ENCODE data around the gene ZC3H4.

The ZC3H4 gene

GRCh38 chr19:47069795-47070194 lies 43.8 kb downstream of the ZC3H4 start:
- no peak overlapping the region for H2AFZ ChIP-seq (ENCODE audit: insufficient read depth, low read length, poor library complexity)
- H3K36me3 ChIP-seq (ENCODE audit: control insufficient read depth in 1 of 2, insufficient read depth in 2 of 2, low read length in 2 of 2) = peaks cover 80 to 81% of the 10 kb centered on the region in 2 experiments
- no peak overlapping the region for H3K4me3 ChIP-seq (ENCODE audit: low read depth, low read length)
- H3K27me3 ChIP-seq (ENCODE audit: insufficient read depth, low read length) = no peaks in the 10 kb centered on the region
- no peak overlapping the region for H3K4ac ChIP-seq (ENCODE audit: low read depth, low read length)
- no peak overlapping the region for H3K18ac ChIP-seq (ENCODE audit: low read length)
- no peak overlapping the region for H3K14ac ChIP-seq (ENCODE audit: low read length)
- no peak overlapping the region for H4K8ac ChIP-seq (ENCODE audit: low read depth, low read length)
- H2BK5ac ChIP-seq (ENCODE audit: low read depth, low read length, poor library complexity) = no peak overlapping the region
- H3K27ac ChIP-seq (ENCODE audit: low read depth, low read length) = no peak overlapping the region
- H3K79me1 ChIP-seq (ENCODE audit: low read length) = no peaks in the 10 kb centered on the region
- H2BK120ac ChIP-seq (ENCODE audit: insufficient read depth, low read length, poor library complexity) = no peak overlapping the region
- no peak overlapping the region for H4K12ac ChIP-seq (ENCODE audit: low read depth, low read length)
- no peak overlapping the region for H3K4me2 ChIP-seq (ENCODE audit: low read length)
- no peak for DNase-seq
- no peak overlapping the region for H2BK12ac ChIP-seq (ENCODE audit: low read length)
- no peak overlapping the region for H2AK5ac ChIP-seq (ENCODE audit: low read length)
- H3K79me2 ChIP-seq (ENCODE audit: control insufficient read depth, insufficient read depth, low read length, poor library complexity) = no peaks in the 10 kb centered on the region
- H3K9ac ChIP-seq (ENCODE audit: low read length) = no peak overlapping the region
- H3K23ac ChIP-seq (ENCODE audit: low read length) = no peak overlapping the region
- WGBS (ENCODE audit: extremely low coverage, insufficient coverage, insufficient read length) = no CpG with 5 or more reads among the region's 15 CpGs
- H4K91ac ChIP-seq (ENCODE audit: low read depth, low read length) = no peak overlapping the region
- H3K4me1 ChIP-seq (ENCODE audit: control insufficient read depth in 1 of 2, insufficient read depth in 2 of 2, low read length in 2 of 2) = no peaks in the 10 kb centered on the region
- peaks cover 1% of the 10 kb centered on the region for H3K9me3 ChIP-seq (ENCODE audit: insufficient read depth, low read depth, low read length)

- Histone ChIP-seq H2BK5ac (ENCODE audit: low read depth, low read length, poor library complexity) (no peak overlapping the region), H3K4me3 (ENCODE audit: low read depth, low read length) (no peak overlapping the region), H3K23ac (ENCODE audit: low read length) (no peak overlapping the region), H3K18ac (ENCODE audit: low read length) (no peak overlapping the region), H3K4me2 (ENCODE audit: low read length) (no peak overlapping the region), H3K9me3 (ENCODE audit: insufficient read depth, low read depth, low read length) (peaks cover 1% of the 10 kb centered on the region), H3K79me1 (ENCODE audit: low read length) (no peaks in the 10 kb centered on the region), H3K4ac (ENCODE audit: low read depth, low read length) (no peak overlapping the region), H3K36me3 (ENCODE audit: control insufficient read depth in 1 of 2, insufficient read depth in 2 of 2, low read length in 2 of 2) (peaks cover 75 to 77% of the 10 kb centered on the region in 2 experiments), H3K27me3 (ENCODE audit: insufficient read depth, low read length) (no peaks in the 10 kb centered on the region), H4K12ac (ENCODE audit: low read depth, low read length) (no peak overlapping the region), H3K9ac (ENCODE audit: low read length) (no peak overlapping the region), H3K14ac (ENCODE audit: low read length) (no peak overlapping the region), H3K27ac (ENCODE audit: low read depth, low read length) (no peak overlapping the region), H3K79me2 (ENCODE audit: control insufficient read depth, insufficient read depth, low read length, poor library complexity) (no peaks in the 10 kb centered on the region), H3K4me1 (ENCODE audit: control insufficient read depth in 1 of 2, insufficient read depth in 2 of 2, low read length in 2 of 2) (no peaks in the 10 kb centered on the region), H2BK120ac (ENCODE audit: insufficient read depth, low read length, poor library complexity) (no peak overlapping the region), H2AFZ (ENCODE audit: insufficient read depth, low read length, poor library complexity) (no peak overlapping the region), H4K8ac (ENCODE audit: low read depth, low read length) (no peak overlapping the region), H2BK12ac (ENCODE audit: low read length) (no peak overlapping the region), H2AK5ac (ENCODE audit: low read length) (no peak overlapping the region), H4K91ac (ENCODE audit: low read depth, low read length) (no peak overlapping the region)
- no CpG with 5 or more reads among the region's 18 CpGs for WGBS (ENCODE audit: extremely low coverage, insufficient coverage, insufficient read length)
- no peak for DNase-seq
Observed at GRCh38 chr19:47068876-47069406, 44.6 kb downstream of the ZC3H4 start.

- H3K4me1 ChIP-seq (ENCODE audit: control insufficient read depth in 1 of 2, insufficient read depth in 2 of 2, low read length in 2 of 2) = no peaks in the 10 kb centered on the region
- no peak overlapping the region for H4K8ac ChIP-seq (ENCODE audit: low read depth, low read length)
- H3K4me2 ChIP-seq (ENCODE audit: low read length) = no peak overlapping the region
- H3K18ac ChIP-seq (ENCODE audit: low read length) = no peak overlapping the region
- H2BK12ac ChIP-seq (ENCODE audit: low read length) = no peak overlapping the region
- no peak overlapping the region for H3K9ac ChIP-seq (ENCODE audit: low read length)
- H3K23ac ChIP-seq (ENCODE audit: low read length) = no peak overlapping the region
- H3K36me3 ChIP-seq (ENCODE audit: control insufficient read depth in 1 of 2, insufficient read depth in 2 of 2, low read length in 2 of 2) = peaks cover 75 to 77% of the 10 kb centered on the region in 2 experiments
- H2AK5ac ChIP-seq (ENCODE audit: low read length) = no peak overlapping the region
- H2BK120ac ChIP-seq (ENCODE audit: insufficient read depth, low read length, poor library complexity) = no peak overlapping the region
- no CpG with 5 or more reads among the region's 8 CpGs for WGBS (ENCODE audit: extremely low coverage, insufficient coverage, insufficient read length)
- H2BK5ac ChIP-seq (ENCODE audit: low read depth, low read length, poor library complexity) = no peak overlapping the region
- no peaks in the 10 kb centered on the region for H3K79me1 ChIP-seq (ENCODE audit: low read length)
- H3K4ac ChIP-seq (ENCODE audit: low read depth, low read length) = no peak overlapping the region
- H3K14ac ChIP-seq (ENCODE audit: low read length) = no peak overlapping the region
- no peaks in the 10 kb centered on the region for H3K27me3 ChIP-seq (ENCODE audit: insufficient read depth, low read length)
- no peak overlapping the region for H3K4me3 ChIP-seq (ENCODE audit: low read depth, low read length)
- H3K27ac ChIP-seq (ENCODE audit: low read depth, low read length) = no peak overlapping the region
- DNase-seq = no peak
- H3K9me3 ChIP-seq (ENCODE audit: insufficient read depth, low read depth, low read length) = no peaks in the 10 kb centered on the region
- H4K91ac ChIP-seq (ENCODE audit: low read depth, low read length) = no peak overlapping the region
- no peak overlapping the region for H2AFZ ChIP-seq (ENCODE audit: insufficient read depth, low read length, poor library complexity)
- no peak overlapping the region for H4K12ac ChIP-seq (ENCODE audit: low read depth, low read length)
- no peaks in the 10 kb centered on the region for H3K79me2 ChIP-seq (ENCODE audit: control insufficient read depth, insufficient read depth, low read length, poor library complexity)
Observed at GRCh38 chr19:47068246-47068645, 45.3 kb downstream of the ZC3H4 start.

- H2AK5ac ChIP-seq (ENCODE audit: low read length) = no peak overlapping the region
Observed at GRCh38 chr19:47067215-47067847, 46.2 kb downstream of the ZC3H4 start.

More at GRCh38 chr19:47067215-47067847, 46.2 kb downstream of the ZC3H4 start:
- Histone ChIP-seq H3K9me3 (ENCODE audit: insufficient read depth, low read depth, low read length) (no peaks in the 10 kb centered on the region), H3K27me3 (ENCODE audit: insufficient read depth, low read length) (no peaks in the 10 kb centered on the region), H3K9ac (ENCODE audit: low read length) (no peak overlapping the region), H3K4ac (ENCODE audit: low read depth, low read length) (no peak overlapping the region), H3K23ac (ENCODE audit: low read length) (no peak overlapping the region), H3K36me3 (ENCODE audit: control insufficient read depth in 1 of 2, insufficient read depth in 2 of 2, low read length in 2 of 2) (peaks cover 71 to 72% of the 10 kb centered on the region in 2 experiments), H3K18ac (ENCODE audit: low read length) (no peak overlapping the region), H3K4me2 (ENCODE audit: low read length) (no peak overlapping the region), H2AFZ (ENCODE audit: insufficient read depth, low read length, poor library complexity) (no peak overlapping the region), H2BK120ac (ENCODE audit: insufficient read depth, low read length, poor library complexity) (no peak overlapping the region), H3K79me2 (ENCODE audit: control insufficient read depth, insufficient read depth, low read length, poor library complexity) (no peaks in the 10 kb centered on the region), H3K4me3 (ENCODE audit: low read depth, low read length) (no peak overlapping the region), H4K12ac (ENCODE audit: low read depth, low read length) (no peak overlapping the region), H2BK5ac (ENCODE audit: low read depth, low read length, poor library complexity) (no peak overlapping the region), H4K8ac (ENCODE audit: low read depth, low read length) (no peak overlapping the region), H2BK12ac (ENCODE audit: low read length) (no peak overlapping the region), H3K79me1 (ENCODE audit: low read length) (peaks cover 2% of the 10 kb centered on the region), H3K27ac (ENCODE audit: low read depth, low read length) (no peak overlapping the region), H3K14ac (ENCODE audit: low read length) (no peak overlapping the region), H4K91ac (ENCODE audit: low read depth, low read length) (no peak overlapping the region), H3K4me1 (ENCODE audit: control insufficient read depth in 1 of 2, insufficient read depth in 2 of 2, low read length in 2 of 2) (peaks cover 4 to 5% of the 10 kb centered on the region in 2 experiments)
- DNase-seq = no peak
- no CpG with 5 or more reads among the region's 36 CpGs for WGBS (ENCODE audit: extremely low coverage, insufficient coverage, insufficient read length)

All from trophoblast cell (in vitro differentiated cells and primary cell).